ENCODE measurements around the gene XKR8.
A peak's percentile ranks its signal among the peaks of the same experiment; 100 is the strongest.

Gene XKR8

DNA sequence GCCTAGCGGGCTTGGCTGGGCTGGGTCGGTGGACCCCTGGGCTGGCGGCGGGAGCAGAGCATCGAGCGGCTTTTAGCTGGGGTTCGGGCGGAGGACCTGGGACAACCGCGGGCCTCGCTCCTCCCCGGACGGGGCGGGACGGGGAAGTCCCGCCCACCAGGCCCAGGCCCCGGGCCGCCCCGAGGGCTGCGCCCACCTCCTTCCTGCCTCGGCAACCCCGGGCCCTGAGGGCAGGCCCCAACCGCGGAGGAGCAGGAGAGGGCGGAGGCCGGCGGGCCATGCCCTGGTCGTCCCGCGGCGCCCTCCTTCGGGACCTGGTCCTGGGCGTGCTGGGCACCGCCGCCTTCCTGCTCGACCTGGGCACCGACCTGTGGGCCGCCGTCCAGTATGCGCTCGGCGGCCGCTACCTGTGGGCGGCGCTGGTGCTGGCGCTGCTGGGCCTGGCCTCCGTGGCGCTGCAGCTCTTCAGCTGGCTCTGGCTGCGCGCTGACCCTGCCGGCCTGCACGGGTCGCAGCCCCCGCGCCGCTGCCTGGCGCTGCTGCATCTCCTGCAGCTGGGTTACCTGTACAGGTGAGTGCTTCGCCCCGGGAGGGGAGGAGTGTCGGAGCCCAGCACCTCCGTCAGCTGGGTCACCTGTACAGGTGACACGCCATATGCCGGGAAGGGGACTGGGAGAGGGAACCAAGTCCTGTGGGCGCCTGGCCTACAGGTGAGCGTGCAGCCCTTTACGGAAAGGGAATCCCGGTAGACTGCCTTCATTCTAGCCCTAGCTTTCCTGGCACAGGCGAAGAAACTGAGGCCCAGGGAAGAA, at the start of gene XKR8:
XKR8 (plus strand) TSS at position 182 of the 812 bp plus-strand sequence; CDS start at position 279, 97 bp downstream.
- DNase-seq: peak; percentile 81 to 88

DNA sequence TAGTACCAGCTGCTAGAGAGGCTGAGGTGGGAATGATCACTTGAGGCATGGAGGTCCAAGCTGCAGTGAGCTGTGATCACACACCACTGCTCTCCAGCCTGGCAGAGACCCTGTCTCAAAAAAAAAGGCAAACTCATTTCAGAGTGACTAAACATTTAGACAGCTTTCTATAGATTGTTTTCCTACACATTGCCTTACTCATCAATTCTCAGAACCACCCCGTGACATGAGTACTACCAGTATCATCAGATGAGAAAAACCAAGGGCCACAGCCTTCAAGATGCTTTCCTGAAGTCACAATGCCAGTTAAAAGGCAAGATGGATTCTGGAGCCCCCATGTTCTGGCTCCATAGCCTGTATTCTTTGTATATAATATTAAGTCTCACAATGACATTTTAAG, 47.3 kb upstream of the XKR8 start:
- no peak for DNase-seq

DNA sequence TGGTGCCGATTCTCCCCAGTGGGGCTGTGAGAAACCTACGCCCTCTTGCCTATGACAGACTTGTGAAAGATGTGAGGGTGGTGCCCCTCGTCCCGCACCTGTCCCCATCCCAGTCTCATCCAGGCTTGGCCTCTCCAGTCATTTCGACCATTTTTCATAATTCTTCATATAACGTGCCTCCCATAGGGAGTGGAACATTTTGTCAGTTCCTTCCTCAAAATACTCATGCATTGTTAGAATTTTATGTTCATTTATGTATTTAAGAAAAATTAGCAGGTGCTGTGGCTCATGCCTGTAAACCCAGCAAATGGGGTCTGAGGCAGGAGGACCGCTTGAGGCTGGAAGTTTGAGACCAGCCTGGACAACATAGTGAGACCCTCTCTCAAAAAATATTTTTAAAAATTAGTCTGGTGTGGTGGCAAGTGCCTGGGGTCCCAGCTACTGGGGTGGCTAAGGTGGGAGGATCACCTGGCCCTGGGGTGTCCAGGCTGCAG, 44.6 kb upstream of the XKR8 start:
- no peak for DNase-seq

GRCh38 chr1:27922272-27922671, 37.5 kb upstream of the XKR8 start:
- no peak for DNase-seq

DNA sequence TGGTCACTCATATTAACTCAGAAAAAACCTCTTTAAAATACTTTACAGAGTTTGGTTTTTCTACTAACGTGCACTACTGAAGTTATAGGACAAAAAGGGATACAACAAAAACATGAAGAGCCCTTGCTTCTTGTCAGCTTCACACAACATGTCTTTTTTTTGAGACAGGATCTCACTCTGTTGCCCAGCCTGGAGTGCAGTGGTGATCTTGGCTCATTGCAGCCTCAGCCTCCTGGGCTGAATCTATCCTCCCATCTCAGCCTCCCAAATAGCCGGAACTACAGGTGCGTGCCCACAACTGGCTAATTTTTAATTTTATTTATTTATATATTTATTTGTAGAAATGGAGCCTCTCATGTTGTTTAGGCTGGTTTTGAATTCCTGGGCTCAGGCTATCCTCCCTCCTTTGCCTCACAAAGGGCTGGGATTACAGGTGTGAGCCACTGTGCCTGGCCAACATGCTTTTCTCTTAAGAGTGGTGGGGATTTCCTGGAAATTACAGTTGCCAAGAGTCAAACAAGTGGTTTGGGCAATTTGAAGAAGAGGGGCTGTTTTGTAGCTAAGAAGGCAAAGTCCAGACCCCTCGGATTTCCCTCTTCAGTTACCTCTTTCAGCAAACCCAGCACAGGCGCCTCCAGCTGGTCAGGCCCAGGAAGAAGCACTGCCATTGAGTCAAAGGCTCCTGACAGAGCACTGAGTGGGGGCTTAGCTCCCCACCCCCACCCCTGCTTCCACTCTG, 31.4 kb upstream of the XKR8 start:
- no peak for DNase-seq

DNA sequence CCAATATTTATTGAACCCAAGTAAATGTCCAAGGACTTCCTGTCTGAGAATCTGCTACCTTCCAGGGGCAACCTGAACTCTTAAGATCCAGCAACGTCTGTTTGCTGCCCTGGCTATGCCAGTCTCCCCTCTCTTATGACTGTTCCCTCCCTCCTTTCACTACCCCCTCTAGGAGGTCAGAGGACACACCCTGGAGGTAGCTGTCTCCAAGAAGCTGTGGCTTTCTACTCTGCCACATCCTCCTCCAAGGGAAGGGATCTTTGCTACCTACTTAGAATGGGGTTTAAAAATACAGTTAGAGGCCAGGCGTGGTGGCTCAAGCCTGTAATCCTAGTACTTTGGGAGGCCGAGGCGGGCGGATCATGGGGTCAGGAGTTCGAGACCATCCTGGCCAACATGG, 28.6 kb upstream of the XKR8 start:
- no peak for DNase-seq

GRCh38 chr1:27931759-27932158, 28.0 kb upstream of the XKR8 start:
- DNase-seq: no peak

GRCh38 chr1:27934818-27935549, 24.8 kb upstream of the XKR8 start, which contains the start of gene SMPDL3B:
TSS of gene SMPDL3B (plus strand) at chr1:27935000. CDS start at chr1:27935184, 184 bp downstream.
- DNase-seq: no peak

GRCh38 chr1:27935721-27936120, 24.1 kb upstream of the XKR8 start:
- no peak for DNase-seq

DNA sequence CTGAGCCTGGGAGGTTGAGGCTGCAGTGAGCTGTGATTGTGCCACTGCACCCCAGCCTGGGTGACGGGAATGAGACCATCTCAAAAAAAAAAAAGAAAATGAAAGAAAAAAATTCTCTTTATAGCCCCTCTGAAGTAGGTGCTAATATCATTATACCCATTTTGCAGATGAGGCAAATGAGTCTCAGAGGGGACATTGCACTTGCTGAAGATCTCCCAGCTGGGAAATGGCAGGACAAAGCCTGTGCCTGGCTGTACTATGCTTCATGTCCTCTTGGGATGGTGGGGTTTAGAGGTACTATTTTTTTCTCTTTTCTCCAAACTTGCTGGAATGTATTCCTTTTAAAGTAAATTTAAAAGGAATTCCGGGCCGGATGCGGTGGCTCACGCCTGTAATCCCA, 23.4 kb upstream of the XKR8 start:
- no peak for DNase-seq

- no peak for DNase-seq
Measured at GRCh38 chr1:27937524-27937836, 22.3 kb upstream of the XKR8 start.

- no peak for DNase-seq
Measured at GRCh38 chr1:27938488-27938887, 21.3 kb upstream of the XKR8 start.

- peak; percentile 76 to 84 for DNase-seq
Measured at GRCh38 chr1:27940297-27940696, 19.5 kb upstream of the XKR8 start.

DNA sequence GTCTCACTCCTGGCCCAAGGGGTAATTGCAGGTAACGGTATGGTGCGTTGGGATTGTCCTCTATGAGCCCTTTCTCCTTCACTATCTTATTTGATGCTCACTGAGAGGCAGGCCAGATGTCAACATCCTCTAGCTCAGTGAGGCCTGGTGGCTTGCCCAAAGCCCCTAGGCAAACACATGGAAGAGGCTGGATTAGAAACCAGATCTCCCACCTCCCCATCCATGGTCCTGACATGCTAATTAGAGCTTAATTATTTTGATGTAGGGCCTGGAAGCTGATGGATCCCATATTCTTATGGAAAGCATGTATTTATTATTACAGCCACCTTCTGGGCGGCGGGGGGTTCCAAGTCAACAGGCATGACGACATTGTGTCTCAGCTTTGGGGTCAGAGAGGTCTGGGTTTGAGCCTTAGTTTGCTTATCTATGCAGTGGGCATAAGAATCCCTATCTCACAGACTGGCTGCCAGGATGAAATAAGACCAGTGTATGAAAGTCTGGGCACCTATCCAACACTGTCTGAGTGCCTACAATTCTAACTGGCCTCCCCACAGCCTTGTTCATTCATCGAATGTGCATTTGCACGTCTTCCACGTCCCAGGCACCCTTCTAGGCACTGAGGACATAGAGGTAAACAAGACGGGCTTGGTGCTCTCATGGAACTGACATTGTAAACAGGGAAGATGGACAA, 18.8 kb upstream of the XKR8 start:
- DNase-seq: no peak

DNA sequence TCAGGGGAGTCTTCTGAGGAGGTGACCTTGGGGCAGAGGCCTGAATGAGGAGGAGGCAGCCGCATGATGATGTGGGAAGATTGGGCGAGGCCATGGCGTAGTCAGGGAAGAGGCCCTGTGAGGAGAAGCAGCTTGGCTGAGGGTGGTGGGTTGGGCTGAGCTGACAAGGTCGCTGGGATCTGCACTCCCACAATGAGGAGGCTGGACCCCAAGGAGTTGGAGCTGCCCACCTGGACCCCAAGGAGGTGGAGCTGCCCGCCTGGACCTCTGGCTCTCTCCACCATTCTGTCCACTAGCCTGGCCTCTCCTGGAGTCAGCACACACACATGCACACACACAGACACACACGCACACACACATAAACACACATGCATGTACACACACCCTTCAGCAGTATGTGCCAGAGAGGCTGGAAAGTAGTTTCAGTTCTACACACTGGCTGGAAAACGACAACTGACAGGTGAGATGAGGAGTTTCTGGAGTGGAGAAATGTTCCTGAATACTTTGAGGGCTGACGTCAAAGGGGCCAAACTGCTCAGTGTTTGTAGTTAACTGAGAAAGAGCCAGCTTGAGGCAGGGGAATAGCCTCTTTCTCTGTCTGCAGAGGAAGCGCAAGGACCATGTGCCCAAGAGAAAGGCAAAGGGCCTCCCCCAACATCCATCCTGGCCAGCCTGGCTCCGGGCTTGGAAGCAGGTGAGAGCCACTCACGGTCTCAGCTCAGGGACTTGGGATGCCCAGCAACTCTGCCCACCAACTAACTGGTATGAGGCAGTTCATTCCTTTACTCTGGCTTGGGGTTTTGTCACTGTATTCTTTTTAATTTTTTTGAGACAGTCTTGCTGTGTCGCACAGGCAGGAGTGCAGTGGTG, 17.9 kb upstream of the XKR8 start:
- no peak for DNase-seq

DNA sequence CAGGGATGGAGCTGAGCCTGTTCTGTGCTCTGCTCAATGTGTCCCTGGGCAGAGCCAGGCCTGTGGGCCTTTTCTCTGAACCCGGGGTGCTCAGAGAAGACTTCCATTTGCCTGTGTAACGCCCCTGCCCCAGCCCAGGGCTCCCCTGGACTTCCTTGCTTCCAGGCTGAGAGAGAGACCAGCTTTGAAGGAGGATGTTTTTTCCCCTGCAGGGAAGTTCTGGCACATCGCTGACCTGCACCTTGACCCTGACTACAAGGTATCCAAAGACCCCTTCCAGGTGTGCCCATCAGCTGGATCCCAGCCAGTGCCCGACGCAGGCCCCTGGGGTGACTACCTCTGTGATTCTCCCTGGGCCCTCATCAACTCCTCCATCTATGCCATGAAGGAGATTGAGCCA, 14.8 kb upstream of the XKR8 start:
- DNase-seq: no peak

GRCh38 chr1:27949027-27949426, 10.7 kb upstream of the XKR8 start:
- no peak for DNase-seq

DNA sequence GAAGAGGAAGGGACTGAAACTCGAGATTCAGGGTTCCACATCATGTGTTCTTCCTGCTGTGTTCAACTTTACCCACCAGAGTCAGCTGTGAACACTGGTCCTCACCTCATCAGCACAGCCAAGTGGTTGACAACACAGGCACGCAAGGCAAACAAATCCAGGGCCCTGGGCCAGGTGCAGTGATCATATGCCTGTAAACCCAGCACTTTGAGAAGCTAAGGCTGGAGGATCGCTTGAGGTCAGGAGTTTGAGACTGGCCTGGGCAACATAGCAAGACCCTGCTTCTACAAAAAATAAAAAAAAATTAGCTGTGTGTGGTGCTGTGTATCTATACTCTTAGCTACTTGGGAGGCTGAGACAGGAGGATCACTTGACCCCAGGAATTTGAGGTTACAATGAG, 8.4 kb upstream of the XKR8 start:
- DNase-seq: no peak

DNA sequence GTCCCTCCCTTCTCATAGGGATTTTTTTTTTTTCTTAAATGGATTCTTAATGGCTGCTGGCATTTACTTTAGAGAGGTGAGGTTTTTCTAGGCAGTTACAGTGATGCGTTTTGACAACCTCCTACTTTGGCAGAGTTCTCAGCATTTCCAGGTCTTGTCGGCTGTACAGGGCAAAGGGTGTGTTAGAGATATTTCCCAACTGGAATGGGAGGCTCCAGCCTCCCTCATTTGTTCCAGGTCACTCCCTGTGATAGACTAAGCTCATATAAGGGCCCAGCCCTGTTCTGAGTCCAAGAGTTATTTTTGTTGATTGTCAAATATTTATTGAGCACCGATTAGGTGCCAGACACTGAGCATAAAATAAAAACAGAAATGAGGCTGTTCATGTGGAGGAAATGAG, 7.6 kb upstream of the XKR8 start:
- DNase-seq: no peak

- DNase-seq: no peak
Measured at GRCh38 chr1:27954186-27954585, 5.6 kb upstream of the XKR8 start.

GRCh38 chr1:27955076-27955475, 4.7 kb upstream of the XKR8 start:
- no peak for DNase-seq

- no peak for DNase-seq
Measured at GRCh38 chr1:27956761-27957160, 3.0 kb upstream of the XKR8 start.
